HepG2 (cell line): ENCODE measurements around the gene TADA3. TPM values are rescaled to one million over a fixed set of nuclear protein-coding genes. Genes with fewer than 3 reads are reported as not detected.

Experiments
- BCLAF1 ChIP-seq: fragments of 450-650 bp; IDR thresholded peaks from 2 replicates; pipeline ENCODE4 v1.6.1; 2017; ENCODE audit warnings: mild to moderate bottlenecking
- BRF2 ChIP-seq: sonication (generic); formaldehyde crosslinking; IDR thresholded peaks from 2 replicates; pipeline ENCODE4 v1.8.1; 2022; ENCODE audit warnings: mild to moderate bottlenecking, missing genetic modification reagents
- HNRNPH1 ChIP-seq: fragments of 200-400 bp; formaldehyde crosslinking; optimal IDR thresholded peaks from 2 replicates; pipeline ENCODE3; 2017; ENCODE audit warnings: mild to moderate bottlenecking, low read depth, low read length
- MEF2D ChIP-seq: sonication (generic); formaldehyde crosslinking; IDR thresholded peaks from 2 replicates; pipeline ENCODE4 v1.5.1; 2020; ENCODE audit warnings: mild to moderate bottlenecking, missing genetic modification reagents
- NFKB2 ChIP-seq: sonication (generic); formaldehyde crosslinking; IDR thresholded peaks from 2 replicates; pipeline ENCODE4 v1.4.0; 2020; ENCODE audit warnings: missing genetic modification reagents, borderline replicate concordance
- PRDM10 ChIP-seq: sonication (generic); formaldehyde crosslinking; IDR thresholded peaks from 2 replicates; pipeline ENCODE4 v1.4.0; 2020; ENCODE audit warnings: low read depth, missing genetic modification reagents
- SNAI1 ChIP-seq: sonication (generic); formaldehyde crosslinking; IDR thresholded peaks from 2 replicates; pipeline ENCODE4 v1.5.0; 2020; ENCODE audit warnings: mild to moderate bottlenecking, missing genetic modification reagents, borderline replicate concordance
- SRY ChIP-seq: sonication (generic); formaldehyde crosslinking; IDR thresholded peaks from 2 replicates; pipeline ENCODE4 v1.8.0; 2022; ENCODE audit warnings: mild to moderate bottlenecking, missing genetic modification reagents
- ZBTB42 ChIP-seq: sonication (generic); formaldehyde crosslinking; IDR thresholded peaks from 2 replicates; pipeline ENCODE4 v1.5.0; 2020; ENCODE audit warnings: mild to moderate bottlenecking, missing genetic modification reagents
- ZBTB7A ChIP-seq: sonication (generic); formaldehyde crosslinking; IDR thresholded peaks from 2 replicates; pipeline ENCODE4 v1.8.0; 2022; ENCODE audit warnings: mild to moderate bottlenecking, missing genetic modification reagents
- ZC3H4 ChIP-seq: sonication (generic); formaldehyde crosslinking; IDR thresholded peaks from 2 replicates; pipeline ENCODE4 v1.4.0; 2020; ENCODE audit warnings: missing genetic modification reagents, borderline replicate concordance
- ZFY ChIP-seq: sonication (generic); formaldehyde crosslinking; IDR thresholded peaks from 2 replicates; pipeline ENCODE4 v1.4.0; 2020; ENCODE audit warnings: missing genetic modification reagents
- ZIK1 ChIP-seq: sonication (generic); formaldehyde crosslinking; IDR thresholded peaks from 2 replicates; pipeline ENCODE4 v1.5.0; 2020; ENCODE audit warnings: mild to moderate bottlenecking, low read depth, missing genetic modification reagents, borderline replicate concordance
- ZKSCAN1 ChIP-seq: fragments of 150-350 bp; IDR thresholded peaks from 2 replicates; pipeline ENCODE4 v1.6.1; 2014; ENCODE audit warnings: low read length
- ZNF20 ChIP-seq: sonication (generic); formaldehyde crosslinking; IDR thresholded peaks from 2 replicates; pipeline ENCODE4 v1.4.0; 2020; ENCODE audit warnings: mild to moderate bottlenecking, moderate library complexity, missing genetic modification reagents
- ZNF24 ChIP-seq: fragments of 450-650 bp; IDR thresholded peaks from 2 replicates; pipeline ENCODE4 v1.6.1; 2017; ENCODE audit warnings: antibody characterized with exemption, mild to moderate bottlenecking
- ZNF280B ChIP-seq: sonication (generic); formaldehyde crosslinking; IDR thresholded peaks from 2 replicates; pipeline ENCODE4 v1.5.0; 2020; ENCODE audit warnings: missing genetic modification reagents, mild to moderate bottlenecking, borderline replicate concordance
- ZNF570 ChIP-seq: sonication (generic); formaldehyde crosslinking; IDR thresholded peaks from 2 replicates; pipeline ENCODE4 v1.4.0; 2020; ENCODE audit warnings: mild to moderate bottlenecking, missing genetic modification reagents, borderline replicate concordance
- ZNF7 ChIP-seq: IDR thresholded peaks from 2 replicates; pipeline ENCODE4 v1.6.1; 2016; ENCODE audit warnings: missing biosample characterization, missing genetic modification reagents
- ZNF777 ChIP-seq: sonication (generic); formaldehyde crosslinking; IDR thresholded peaks from 2 replicates; pipeline ENCODE4 v1.4.0; 2020; ENCODE audit warnings: missing genetic modification reagents
- ZNF788 ChIP-seq: sonication (generic); formaldehyde crosslinking; IDR thresholded peaks from 2 replicates; pipeline ENCODE4 v1.5.0; 2020; ENCODE audit warnings: mild to moderate bottlenecking, missing genetic modification reagents, borderline replicate concordance
- ZNF891 ChIP-seq: sonication (generic); formaldehyde crosslinking; IDR thresholded peaks from 2 replicates; pipeline ENCODE4 v1.5.0; 2020; ENCODE audit warnings: mild to moderate bottlenecking, missing genetic modification reagents
- polyA plus RNA-seq, 8 experiments: library from polyadenylated mRNA; depleted of rRNA in 3 of 8; stranded (reverse) in 7 of 8; unstranded in 1 of 8; fragments of >200 nt; fragmentation: Illumina TruSeq in 4 of 8; extraction: Trizol in 4 of 8; gene quantifications; 2 replicates each; pipeline versions ENCODE4 v1.2.1 to v1.2.3, GENCODE V29; 2011 to 2016; ENCODE audit warnings: low read depth in 4 of 8, missing spikeins in 1 of 8, mixed read lengths in 1 of 8; ENCODE audit not compliant: insufficient read depth in 1 of 8
- total RNA-seq, 5 experiments: library from RNA; depleted of rRNA; stranded (reverse); fragments of >200 nt; fragmentation: Illumina TruSeq; extraction: Trizol; gene quantifications; 2 replicates each; pipeline ENCODE4 v1.2.3, GENCODE V29; 2016; ENCODE audit warnings: low read depth in 1 of 5

Gene TADA3
- total and polyA plus RNA-seq, 2 of the 13 experiments (the other 11 are each of a cell fraction or from before 2014, with no cell fraction given), result 32.1 to 37.1 TPM

- TF ChIP-seq ZNF788 (no peak), ZFY (CRISPR knock-in tag) (peak; percentile 32), ZNF280B (peak; percentile 35; the same call in 1 of the 2 replicates), ZNF20 (no peak), ZC3H4 (CRISPR knock-in tag) (no peak; the same call in 1 of the 2 replicates), ZBTB7A (CRISPR knock-in tag) (0 out of 2 replicates have a peak, but pooled peaks have one; percentile 7), PRDM10 (CRISPR knock-in tag) (no peak), ZNF777 (no peak), ZNF891 (CRISPR knock-in tag) (peak; percentile 73; the same call in 1 of the 2 replicates), ZNF7 (CRISPR knock-in tag) (no peak), ZKSCAN1 (no peak), BCLAF1 (no peak), ZBTB42 (CRISPR knock-in tag) (no peak), SNAI1 (no peak), SRY (CRISPR knock-in tag) (no peak), HNRNPH1 (no peak), NFKB2 (CRISPR knock-in tag) (no peak), ZNF570 (CRISPR knock-in tag) (no peak), MEF2D (CRISPR knock-in tag) (no peak), ZNF24 (no peak), BRF2 (CRISPR knock-in tag) (0 out of 2 replicates have a peak, but pooled peaks have one; percentile 42), ZIK1 (CRISPR knock-in tag) (no peak; the same call in 1 of the 2 replicates)
Observed at GRCh38 chr3:9793161-9793781, 998 bp upstream of the TADA3 start (continued).
